HG02571 (cell line): ENCODE measurements around the gene LDLRAD4.
"Not testable (repeated sequence)": the region's sequence is repeated elsewhere in the genome, so short reads cannot be mapped to it uniquely, and the experiment has no call there.

ENCODE experiments used
- ATAC-seq: cut with Tn5 transposase; IDR thresholded peaks from one replicate; pipeline ENCODE4 v1.9.1; 2021; ENCODE audit warnings: mild to moderate bottlenecking, moderate library complexity; ENCODE audit not compliant: unreplicated experiment

The LDLRAD4 gene

DNA sequence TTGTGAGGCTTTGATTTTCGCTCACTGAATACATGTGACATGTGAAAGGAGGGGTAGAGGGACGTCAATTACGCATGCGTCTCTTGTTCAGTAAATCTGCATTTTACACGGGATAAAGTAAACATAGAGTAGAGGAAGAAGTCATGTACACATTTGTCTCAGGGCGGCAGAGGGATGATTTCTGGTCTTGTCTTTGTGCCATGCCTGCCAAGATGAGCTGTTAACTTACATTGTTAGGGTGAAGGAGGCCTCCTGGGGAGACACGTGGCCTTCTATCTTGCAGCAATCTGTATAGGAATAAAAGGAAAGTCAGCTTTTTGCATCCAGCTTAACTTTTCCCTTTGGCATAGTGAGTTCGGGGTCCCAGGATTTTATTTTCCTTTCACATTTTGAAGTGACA lies 106.3 kb downstream of the LDLRAD4 start:
- ATAC-seq = no peak

DNA sequence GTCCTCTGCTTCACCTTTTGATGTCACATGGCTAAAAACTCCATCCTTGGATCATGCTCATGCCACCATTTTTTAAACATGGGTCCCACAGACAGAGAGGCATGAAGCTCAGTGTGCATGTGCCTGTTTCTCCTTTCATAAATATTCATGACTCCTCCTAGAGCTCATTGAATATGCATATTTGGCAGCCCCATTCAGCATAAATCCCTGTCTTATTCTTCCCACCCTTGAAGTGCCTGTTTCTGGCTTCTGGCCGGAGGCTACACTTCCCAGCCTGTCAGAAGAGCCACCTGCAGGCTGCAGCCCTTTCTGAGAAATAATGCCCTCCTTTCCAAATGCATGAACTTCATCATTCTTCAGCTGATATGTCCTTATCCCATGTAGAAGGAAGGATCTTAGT lies 109.7 kb downstream of the LDLRAD4 start:
- ATAC-seq = no peak

DNA sequence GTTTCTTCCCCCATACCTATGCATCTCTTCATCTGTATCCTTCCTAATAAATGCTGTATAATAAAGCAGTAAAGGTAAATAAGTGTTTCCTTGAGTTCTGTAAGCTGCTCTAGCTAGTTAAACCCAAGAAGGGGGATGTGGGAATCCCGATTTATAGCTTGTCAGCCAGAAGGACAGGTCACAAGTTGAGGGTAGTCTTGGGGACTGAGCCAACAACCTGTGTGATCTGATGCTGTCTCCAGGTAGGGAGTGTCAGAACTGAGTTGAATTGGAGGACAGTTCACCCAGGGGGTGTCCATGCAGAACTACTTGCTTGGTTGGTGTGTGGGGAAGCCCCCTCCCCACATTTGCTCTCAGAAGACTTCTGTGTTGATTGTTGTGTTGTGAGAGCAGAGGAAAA lies 112.4 kb downstream of the LDLRAD4 start:
- no peak for ATAC-seq

DNA sequence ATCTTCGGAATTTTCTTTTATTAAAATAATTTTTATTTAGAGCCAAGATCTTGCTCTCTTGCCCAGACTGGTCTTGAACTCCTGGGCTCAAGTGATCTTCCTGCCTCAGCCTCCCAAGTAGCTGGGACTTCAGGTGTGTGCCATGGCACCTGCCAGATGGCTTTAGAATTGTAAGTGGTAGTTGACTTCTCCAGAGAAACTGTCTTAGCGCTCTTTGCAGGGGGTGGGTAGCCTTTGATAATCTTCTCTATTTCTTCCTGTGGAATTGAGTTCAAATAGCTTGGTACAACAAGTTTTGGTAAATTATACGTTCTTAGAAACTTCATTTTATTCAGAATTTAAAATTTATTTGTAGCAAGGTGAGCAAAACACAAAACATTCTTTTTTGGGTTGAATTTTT lies 113.3 kb downstream of the LDLRAD4 start:
- ATAC-seq = no peak

DNA sequence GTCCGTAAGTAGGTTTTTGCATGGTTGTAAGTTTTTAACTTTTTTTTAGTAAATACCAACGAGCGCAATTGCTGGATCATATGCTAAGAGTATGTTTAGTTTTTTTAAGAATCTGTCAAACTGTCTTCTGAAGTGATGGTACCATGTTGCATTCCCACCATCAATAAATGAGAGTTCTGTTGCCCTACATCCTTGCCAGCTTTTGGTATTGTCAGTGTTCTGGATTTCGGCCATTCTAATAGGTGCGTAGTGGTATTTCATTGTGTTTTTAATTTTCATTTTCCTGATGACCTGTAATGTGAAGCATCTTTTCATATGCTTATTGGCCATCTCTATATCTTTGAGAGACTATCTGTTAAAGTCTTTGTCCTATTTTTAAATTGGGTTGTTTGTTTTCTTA lies 114.3 kb downstream of the LDLRAD4 start:
- no peak for ATAC-seq

DNA sequence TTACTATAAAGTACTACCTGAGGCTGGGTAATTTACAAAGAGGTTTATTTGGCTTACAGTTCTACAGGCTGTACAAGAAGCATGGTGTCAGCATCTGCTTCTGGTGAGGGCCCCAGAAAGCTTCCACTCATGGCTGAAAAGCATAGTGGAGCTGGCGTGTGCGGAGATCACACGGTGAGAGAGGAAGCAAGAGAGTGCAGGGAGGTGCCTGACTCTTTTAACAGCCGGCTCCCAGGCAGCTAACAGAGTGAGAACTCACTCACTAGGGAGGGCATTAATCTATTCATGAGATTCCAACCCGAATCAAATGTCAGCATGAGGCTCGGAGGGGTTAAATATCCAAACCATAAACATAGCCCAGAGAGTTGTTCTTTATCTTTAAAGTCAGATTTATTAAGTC lies 117.3 kb downstream of the LDLRAD4 start:
- no peak for ATAC-seq

DNA sequence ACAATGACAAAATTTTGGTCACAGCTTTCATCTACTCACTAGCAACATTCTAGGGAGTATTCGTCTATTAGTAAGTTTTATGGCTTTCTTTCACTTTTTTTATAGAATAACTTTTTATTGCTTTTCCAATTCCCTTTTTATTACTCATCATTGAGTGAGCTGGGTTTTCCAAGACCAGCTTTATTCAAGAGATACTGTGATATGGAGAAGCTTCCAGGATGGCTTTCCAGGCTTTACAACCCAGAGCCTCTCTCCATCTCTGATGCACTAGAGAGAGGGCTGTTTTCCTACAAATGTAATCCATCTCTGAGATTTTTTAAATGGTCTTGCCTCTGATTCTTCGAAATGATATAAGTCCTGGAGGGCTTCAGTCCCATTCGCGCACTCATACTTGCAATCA lies 118.3 kb downstream of the LDLRAD4 start:
- ATAC-seq = no peak

DNA sequence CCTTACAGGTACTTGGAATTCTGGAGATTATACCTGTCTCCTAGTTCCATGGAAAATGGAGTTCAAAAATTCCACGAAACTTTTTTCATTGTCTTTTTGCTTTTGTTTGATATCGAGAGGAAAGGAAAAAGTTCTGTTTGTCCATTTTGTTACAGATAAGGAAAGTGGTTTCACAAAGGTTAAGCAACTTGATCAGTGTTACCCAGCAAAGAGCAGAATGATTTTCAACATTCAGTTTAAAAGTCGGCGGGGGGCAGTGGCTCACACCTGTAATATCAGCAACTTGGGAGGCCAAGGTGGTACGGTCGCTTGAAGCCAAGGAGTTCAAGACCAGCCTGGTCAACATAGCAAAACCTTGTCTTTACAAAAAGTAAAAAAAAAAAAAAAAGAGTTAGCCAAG lies 118.8 kb downstream of the LDLRAD4 start:
- no peak for ATAC-seq

DNA sequence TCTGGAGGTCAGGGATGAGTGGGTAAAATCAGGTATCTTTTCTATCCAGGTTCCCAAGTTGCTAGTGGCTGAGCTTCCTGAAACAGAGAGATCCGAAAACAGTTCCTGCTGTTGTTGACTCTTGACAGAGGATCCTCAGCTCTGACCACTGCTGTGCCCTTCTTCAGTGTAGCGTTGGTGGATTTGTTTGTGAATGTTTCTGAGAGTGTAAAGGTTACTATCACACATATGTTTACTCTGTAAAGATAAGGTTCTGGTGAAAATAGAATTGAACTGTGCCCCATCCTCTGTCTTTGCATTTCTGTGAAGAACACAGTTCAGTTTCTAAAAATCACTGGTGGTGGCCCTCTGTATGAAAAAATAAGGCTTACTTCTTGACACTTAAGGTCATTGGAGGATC lies 119.8 kb downstream of the LDLRAD4 start:
- ATAC-seq = no peak

DNA sequence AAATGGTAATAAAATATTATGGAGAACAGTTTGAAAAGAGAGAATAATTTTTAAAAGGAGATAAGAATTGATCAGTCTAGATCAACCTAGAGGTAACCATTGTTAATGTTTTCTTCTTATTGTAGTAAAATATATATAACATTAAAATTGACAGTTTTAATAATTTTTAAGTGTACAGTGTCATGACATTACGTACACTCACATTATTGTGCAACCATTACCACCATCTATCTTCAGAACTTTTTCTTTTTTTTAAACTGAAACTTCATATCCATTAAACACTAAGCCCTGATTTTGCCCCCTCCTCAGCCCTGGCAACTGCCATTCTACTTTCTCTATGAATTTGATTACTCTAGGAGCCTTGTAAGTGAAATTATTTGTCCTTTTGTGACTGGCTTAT lies 121.1 kb downstream of the LDLRAD4 start:
- no peak for ATAC-seq

DNA sequence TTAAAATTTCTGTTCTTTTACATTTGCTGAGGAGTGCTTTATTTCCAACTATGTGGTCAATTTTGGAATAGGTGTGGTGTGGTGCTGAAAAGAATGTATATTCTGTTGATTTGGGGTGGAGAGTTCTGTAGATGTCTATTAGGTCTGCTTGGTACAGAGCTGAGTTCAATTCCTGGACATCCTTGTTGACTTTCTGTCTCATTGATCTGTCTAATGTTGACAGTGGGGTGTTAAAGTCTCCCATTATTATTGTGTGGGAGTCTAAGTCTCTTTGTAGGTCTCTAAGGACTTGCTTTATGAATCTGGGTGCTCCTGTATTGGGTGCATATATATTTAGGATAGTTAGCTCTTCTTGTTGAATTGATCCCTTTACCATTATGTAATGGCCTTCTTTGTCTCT lies 127.9 kb downstream of the LDLRAD4 start:
- ATAC-seq = not testable (repeated sequence)

DNA sequence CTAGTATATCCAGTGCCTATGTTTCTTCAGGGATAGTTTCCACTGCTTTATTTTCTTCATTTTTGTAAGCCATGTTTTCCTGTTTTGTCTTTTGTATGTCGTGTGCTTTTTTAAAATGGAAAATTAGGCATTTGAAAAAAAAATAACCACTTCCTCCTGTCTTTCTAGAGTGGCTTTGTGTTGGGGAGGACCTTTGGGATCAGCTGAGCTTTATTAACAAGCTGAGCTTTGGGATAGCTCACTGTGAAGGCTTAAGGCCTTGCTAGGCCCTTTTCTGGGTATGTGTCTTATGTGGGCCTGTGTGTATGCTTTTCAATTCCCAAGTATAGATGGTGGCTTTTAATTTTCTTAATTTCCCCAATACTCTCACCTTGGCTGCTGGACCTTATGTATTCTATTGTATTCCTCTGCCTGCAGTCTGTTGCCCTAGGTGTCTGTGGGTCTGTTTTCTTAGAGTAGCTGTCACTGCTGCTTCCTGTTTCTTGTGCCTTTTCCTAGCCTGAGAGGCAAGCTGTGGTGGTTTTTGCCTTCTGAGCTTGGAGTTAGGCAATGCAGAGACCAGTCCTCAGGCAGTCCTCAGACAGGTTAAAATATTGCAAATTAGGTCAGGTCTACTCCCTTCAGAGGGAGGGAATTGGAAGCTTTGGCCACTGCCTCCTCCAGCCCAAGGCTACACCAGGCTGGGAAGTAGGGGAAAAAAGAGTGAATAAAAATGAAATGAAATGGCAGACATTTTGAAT lies 134.7 kb downstream of the LDLRAD4 start:
- no peak for ATAC-seq

DNA sequence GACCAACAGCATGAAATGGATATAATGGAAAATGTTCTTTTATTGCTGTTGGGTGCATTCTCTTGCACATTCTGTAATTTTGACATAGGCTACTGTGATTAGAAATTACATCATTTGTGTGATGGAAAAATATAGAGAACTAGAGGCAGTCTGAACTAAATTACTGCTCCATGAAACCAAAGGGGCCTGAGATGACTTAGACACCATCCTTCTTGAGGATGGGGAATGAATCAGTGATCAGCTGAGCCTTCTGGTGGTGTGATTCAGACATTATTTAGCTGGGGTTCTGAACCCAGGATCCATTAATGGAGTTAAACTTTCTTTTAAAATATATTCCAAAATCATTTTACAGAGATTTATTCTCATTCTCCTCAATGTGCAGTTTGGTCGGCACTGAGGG lies 135.8 kb downstream of the LDLRAD4 start:
- no peak for ATAC-seq

DNA sequence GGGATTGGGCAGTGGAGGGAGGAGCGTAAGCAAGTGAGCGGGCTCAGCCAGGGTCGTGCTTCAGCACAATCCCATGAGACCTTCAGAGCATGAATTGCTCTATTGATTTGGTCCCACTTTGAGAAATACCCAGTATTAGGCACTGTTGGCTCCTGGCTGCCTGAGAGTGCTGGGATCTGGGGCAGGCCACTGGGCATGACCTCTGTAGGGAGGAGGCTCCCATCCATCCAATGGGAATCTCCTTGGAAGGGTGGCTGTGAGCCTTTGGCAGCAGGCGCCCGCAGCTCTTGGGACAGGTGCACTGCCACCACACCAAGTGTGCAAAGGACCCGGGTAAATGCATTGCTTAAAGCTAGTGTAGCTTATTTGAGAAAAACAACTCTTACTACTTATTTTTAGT lies 137.5 kb downstream of the LDLRAD4 start:
- no peak for ATAC-seq

DNA sequence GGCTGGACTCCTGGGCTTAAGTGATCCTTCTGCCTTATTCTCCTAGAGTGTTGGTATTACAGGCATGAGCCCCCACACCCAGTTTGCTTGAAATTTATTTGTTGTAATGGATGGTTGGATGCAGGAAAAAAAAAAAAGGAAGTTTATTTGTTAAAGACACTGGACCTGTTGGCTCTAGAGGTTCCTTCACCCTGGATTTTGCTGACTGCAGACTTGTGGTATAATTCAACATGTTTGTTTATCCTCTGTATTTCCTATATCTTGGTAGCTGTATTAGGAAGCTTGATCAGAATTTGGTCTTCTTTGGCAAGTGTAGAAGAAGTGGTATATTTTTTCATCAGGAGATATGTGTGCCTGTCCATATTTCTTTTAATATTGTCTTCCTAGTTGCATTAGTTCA lies 138.7 kb downstream of the LDLRAD4 start:
- ATAC-seq = no peak

DNA sequence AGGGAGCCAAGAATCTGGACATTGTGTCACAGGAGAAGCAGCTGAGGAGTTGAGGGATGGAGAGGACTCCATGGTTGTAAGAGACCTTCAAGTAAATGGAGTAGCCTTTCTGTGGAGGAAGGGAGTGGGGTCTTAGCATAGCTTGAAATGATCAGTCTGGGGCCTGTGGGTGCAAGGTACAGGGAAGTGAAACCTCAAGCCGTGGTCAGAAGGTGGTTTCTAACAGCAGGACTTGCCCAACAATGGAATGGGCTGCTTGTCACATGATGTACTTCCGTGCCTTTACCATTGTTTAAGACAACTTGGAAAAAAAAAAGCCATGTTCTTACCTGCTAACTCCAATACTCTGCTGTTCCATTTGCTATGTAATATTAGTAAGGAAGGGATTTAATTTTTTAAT lies 140.7 kb downstream of the LDLRAD4 start:
- ATAC-seq = no peak

DNA sequence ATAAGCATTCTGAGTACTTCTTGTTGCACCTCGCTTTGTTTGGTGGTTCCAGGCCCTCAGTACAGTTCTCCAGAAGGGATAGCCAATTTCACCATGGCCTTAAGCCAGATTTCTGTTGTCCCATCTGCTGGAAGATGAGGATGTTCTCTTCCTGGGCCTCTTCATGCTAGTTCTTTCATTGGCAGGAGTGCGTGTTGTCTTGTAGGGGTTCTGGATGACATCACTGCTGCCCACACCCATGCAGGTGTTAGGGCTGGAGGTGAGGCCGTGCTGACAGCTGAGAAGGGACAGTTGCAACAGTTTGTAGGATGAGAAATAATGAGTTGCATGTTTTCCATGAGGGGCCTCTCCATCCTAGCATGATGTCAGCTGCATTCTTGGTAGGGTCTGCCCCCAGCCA lies 142.9 kb downstream of the LDLRAD4 start:
- no peak for ATAC-seq

DNA sequence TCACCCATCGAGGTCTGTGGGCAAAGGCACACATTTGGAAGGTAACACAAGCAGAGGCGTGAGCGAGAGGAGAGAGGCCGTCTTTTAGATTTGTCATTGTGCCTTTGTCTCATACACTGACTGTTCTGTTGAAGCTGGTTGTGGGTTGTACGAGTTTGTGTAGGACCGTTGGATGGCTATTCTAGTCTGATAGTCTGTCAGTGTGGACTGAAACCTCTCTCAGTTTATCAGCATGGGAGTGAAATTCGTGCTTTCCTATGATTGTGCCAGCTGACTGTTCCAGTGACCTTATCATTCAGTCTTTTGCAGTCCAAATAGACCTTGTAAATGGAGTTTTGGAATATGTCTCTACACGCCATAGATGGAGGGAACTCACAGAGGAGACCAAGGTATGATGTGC lies 143.5 kb downstream of the LDLRAD4 start:
- ATAC-seq = no peak

DNA sequence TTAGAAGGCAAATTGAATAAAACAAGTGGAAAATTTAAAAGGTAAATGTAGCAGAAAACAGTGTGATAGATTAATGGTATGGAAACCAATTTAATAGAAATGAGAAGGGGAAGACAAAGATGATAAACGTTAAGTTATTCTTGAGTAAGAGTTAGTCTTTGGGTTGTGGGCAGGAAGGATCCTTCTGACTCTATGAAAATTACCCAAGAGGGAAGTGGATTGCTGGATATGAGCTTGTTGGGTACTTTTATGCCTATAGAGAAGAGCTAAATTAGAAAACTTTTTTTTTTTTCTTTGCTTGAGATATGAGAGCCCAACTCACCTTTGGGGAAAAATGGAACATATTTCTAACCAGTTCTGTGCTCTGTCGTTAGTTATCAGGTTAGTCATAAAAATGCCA lies 144.0 kb downstream of the LDLRAD4 start:
- no peak for ATAC-seq

DNA sequence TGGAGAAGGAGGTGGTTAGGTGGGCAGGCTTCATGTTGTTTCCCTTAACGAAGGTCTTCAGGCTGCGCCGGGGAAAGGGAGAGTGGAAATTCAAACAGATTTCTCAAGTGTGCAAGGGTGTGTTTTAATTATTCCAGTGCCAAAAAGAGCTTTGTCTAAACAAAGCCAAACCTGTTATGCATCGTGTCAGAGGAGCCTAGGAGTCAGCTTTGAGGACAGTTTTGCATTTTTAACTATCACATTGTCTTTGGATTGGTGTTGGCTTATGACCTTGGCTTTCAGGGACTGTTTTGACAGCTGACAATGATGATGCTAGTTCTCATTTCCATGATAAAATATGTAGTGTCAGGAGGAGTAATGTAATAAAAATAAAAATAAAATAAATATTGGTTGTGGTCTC lies 144.8 kb downstream of the LDLRAD4 start:
- no peak for ATAC-seq

DNA sequence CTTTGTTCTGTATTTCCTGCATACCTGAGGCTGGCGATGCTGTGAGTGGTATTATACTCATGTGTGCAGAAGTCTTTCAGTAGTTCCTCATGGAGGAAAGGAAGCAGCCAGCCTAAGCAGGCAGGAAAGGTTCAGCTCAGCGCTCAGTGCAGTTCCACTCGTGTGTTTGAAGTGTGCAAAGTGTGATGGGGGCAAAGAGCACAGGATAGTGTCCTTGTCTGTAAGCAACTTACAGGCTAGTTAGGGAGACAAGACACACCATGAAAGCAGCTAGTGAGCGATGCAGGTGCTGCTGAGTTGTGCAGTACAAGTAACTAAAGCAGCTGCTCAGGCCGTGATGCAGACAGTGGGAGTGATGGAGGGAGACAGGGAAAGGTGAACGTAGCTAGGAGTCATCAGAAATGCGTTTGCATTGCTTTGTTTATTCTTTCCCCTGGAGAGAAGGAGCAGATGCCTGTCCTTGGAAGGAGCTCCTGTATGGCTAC lies 146.2 kb downstream of the LDLRAD4 start:
- no peak for ATAC-seq

DNA sequence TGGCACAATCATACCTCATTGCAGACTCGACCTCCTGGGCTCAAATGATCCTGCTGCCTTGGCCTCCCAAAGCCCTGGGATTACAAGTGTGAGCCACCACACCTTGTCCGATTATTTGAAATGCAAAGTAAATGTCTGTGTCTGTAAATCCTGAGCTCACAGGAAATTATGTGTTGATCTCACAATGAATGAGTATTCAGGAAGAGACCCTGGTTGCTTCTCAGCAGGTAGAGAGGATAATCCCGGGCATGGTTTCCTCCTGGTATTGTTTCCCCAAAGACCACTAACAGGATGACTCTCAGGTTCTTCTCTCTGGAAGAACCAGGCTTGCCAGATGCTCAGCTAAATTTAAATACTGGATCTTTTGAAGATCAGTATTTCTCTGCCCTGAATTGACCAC lies 147.6 kb downstream of the LDLRAD4 start:
- ATAC-seq = no peak

DNA sequence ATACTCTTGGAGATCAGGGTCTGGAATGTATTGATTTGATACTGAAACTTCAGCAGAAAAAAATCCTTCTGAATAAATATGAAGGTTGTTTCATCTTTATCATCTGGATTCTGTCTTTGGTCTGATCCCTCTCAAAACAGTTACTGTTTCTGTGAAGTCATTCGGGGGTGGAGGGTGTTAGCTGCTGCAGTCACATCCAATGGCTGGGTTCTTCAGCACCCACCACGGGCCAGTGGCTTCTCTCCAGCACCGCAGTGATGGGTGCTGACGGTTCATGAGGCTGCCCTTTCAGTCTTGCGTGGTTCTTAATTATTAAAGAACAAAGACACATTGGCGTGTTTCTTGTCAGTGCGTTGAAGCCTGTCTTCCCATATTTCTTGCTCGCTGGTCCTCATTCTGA lies 148.0 kb downstream of the LDLRAD4 start:
- ATAC-seq = no peak
